SK-N-SH (cell line): ENCODE data around the gene TPCN2. TPM values are rescaled to one million over a fixed set of nuclear protein-coding genes. Genes with fewer than 3 reads are reported as not detected.

Experiments
- CTCF ChIA-PET: fragments of 300-600, 350-600 bp; formaldehyde crosslinking; extraction: SDS; loops from one replicate; lab custom pipeline; 2021; lab: Yijun Ruan, JAX
- POLR2A ChIA-PET: fragments of 350-600 bp; sonication (Branson Sonifier 250); formaldehyde crosslinking; extraction: SDS; loops from one replicate; lab custom pipeline; 2020; ENCODE audit warnings: antibody characterized with exemption, inconsistent platforms; lab: Yijun Ruan, JAX
- DNase-seq: peaks from one replicate; pipeline ENCODE4 v3.0.0; 2012
- H2AFZ ChIP-seq: fragments of 200-600 bp; sonication (generic); 2 replicates; pipeline ENCODE4 v1.8.1; 2016; ENCODE audit warnings: antibody characterized with exemption, mild to moderate bottlenecking, low read depth
- H3F3A ChIP-seq: fragments of 200-600 bp; sonication (generic); replicated peaks from 2 replicates; pipeline ENCODE3; 2016; ENCODE audit warnings: antibody characterized with exemption, mild to moderate bottlenecking; ENCODE audit not compliant: insufficient read depth
- H3K27ac ChIP-seq, 2 experiments: fragments of 200-500 bp in 1 of 2; fragments of 200-600 bp in 1 of 2; sonication (Bioruptor generic) in 1 of 2; sonication (generic), shearing (Covaris generic) in 1 of 2; 2 replicates each; pipeline versions ENCODE4 v1.5.1 to v1.6.1; 2014 to 2016; ENCODE audit warnings: low read depth in 2 of 2, inconsistent platforms in 1 of 2, low read length in 1 of 2, mild to moderate bottlenecking in 1 of 2, mixed read lengths in 1 of 2
- H3K27me3 ChIP-seq: fragments of 200-600 bp; sonication (generic), shearing (Covaris generic); 2 replicates; pipeline ENCODE4 v1.6.1; 2016; ENCODE audit warnings: mixed run types; ENCODE audit not compliant: insufficient read depth
- H3K36me3 ChIP-seq, 2 experiments: fragments of 200-500 bp in 1 of 2; fragments of 200-600 bp in 1 of 2; sonication (Bioruptor generic) in 1 of 2; sonication (generic) in 1 of 2; replicated peaks in 1 of 2; 2 replicates each; pipeline versions ENCODE3 to v1.5.1; 2014 to 2016; ENCODE audit warnings: low read length in 1 of 2, mild to moderate bottlenecking in 1 of 2; ENCODE audit not compliant: insufficient read depth in 2 of 2, control insufficient read depth in 1 of 2
- H3K4me1 ChIP-seq, 2 experiments: fragments of 200-500 bp in 1 of 2; fragments of 200-600 bp in 1 of 2; sonication (Bioruptor generic) in 1 of 2; sonication (generic), shearing (Covaris generic) in 1 of 2; 2 replicates each; pipeline versions ENCODE4 v1.5.1 to v1.6.1; 2014 to 2016; ENCODE audit warnings: low read depth in 1 of 2, low read length in 1 of 2, mixed run types in 1 of 2; ENCODE audit not compliant: insufficient read depth in 2 of 2, control insufficient read depth in 1 of 2
- H3K4me2 ChIP-seq: fragments of 200-600 bp; sonication (generic), shearing (Covaris generic); 2 replicates; pipeline ENCODE4 v1.6.1; 2017; ENCODE audit warnings: mixed run types
- H3K4me3 ChIP-seq, 2 experiments: fragments of 200-500 bp in 1 of 2; fragments of 200-600 bp in 1 of 2; sonication (Bioruptor generic) in 1 of 2; sonication (generic), shearing (Covaris generic) in 1 of 2; 2 replicates each; pipeline versions ENCODE4 v1.5.1 to v1.8.1; 2014 to 2016; ENCODE audit warnings: low read depth in 2 of 2, inconsistent platforms in 1 of 2, low read length in 1 of 2, mild to moderate bottlenecking in 1 of 2, mixed read lengths in 1 of 2, moderate library complexity in 1 of 2
- H3K79me2 ChIP-seq: fragments of 200-600 bp; sonication (generic); 2 replicates; pipeline ENCODE4 v1.8.1; 2017; ENCODE audit warnings: mild to moderate bottlenecking; ENCODE audit not compliant: insufficient read depth
- H3K9ac ChIP-seq: fragments of 200-600 bp; sonication (generic); 2 replicates; pipeline ENCODE4 v1.6.1; 2017; ENCODE audit warnings: mixed run types
- H3K9me2 ChIP-seq: fragments of 200-600 bp; sonication (generic); 2 replicates; pipeline ENCODE4 v1.6.1; 2017; ENCODE audit warnings: mixed run types
- H3K9me3 ChIP-seq: fragments of 200-600 bp; sonication (generic); 2 replicates; pipeline ENCODE4 v1.6.1; 2017; ENCODE audit warnings: mixed run types, mild to moderate bottlenecking, moderate library complexity
- H4K20me1 ChIP-seq: fragments of 200-600 bp; sonication (generic); 2 replicates; pipeline ENCODE4 v1.6.1; 2017; ENCODE audit warnings: mild to moderate bottlenecking, mixed run types; ENCODE audit not compliant: insufficient read depth
- CHD2 ChIP-seq: fragments of 150-350 bp; IDR thresholded peaks from 2 replicates; pipeline ENCODE4 v1.6.1; 2018; ENCODE audit warnings: low read length; ENCODE audit not compliant: partially characterized antibody
- CTCF ChIP-seq: fragments of 200-600 bp; sonication (generic); IDR thresholded peaks from 2 replicates; pipeline ENCODE4 v1.6.1; 2017; ENCODE audit warnings: antibody characterized with exemption, mild to moderate bottlenecking, moderate library complexity
- ELF1 ChIP-seq: IDR thresholded peaks from 2 replicates; pipeline ENCODE4 v1.4.0; 2012
- EP300 ChIP-seq, 2 experiments: IDR thresholded peaks; 2 replicates each; pipeline versions ENCODE4 v1.4.0 to v1.6.1; 2012; ENCODE audit warnings: borderline replicate concordance in 1 of 2, low read depth in 1 of 2, low read length in 1 of 2
- EZH2phosphoT487 ChIP-seq: fragments of 200-600 bp; sonication (generic); IDR thresholded peaks from 2 replicates; pipeline ENCODE4 v1.6.1; 2017; ENCODE audit warnings: low read depth, mixed run types, mild to moderate bottlenecking, antibody characterized with exemption, moderate library complexity, borderline replicate concordance
- FOXJ3 ChIP-seq: sonication (generic); formaldehyde crosslinking; IDR thresholded peaks from 2 replicates; pipeline ENCODE4 v1.5.1; 2020; ENCODE audit warnings: mild to moderate bottlenecking, missing genetic modification reagents
- GATA2 ChIP-seq: sonication (generic); formaldehyde crosslinking; IDR thresholded peaks from 2 replicates; pipeline ENCODE4 v1.5.0; 2020; ENCODE audit warnings: mild to moderate bottlenecking, missing genetic modification reagents
- JUND ChIP-seq: IDR thresholded peaks from 2 replicates; pipeline ENCODE4 v1.4.0; 2012
- MAX ChIP-seq: IDR thresholded peaks from 2 replicates; pipeline ENCODE4 v1.4.0; 2012; ENCODE audit warnings: low read depth
- MXI1 ChIP-seq: IDR thresholded peaks from 2 replicates; pipeline ENCODE4 v1.6.1; 2012; ENCODE audit warnings: mild to moderate bottlenecking, low read depth, low read length, improper control_type of control experiment
- NFIC ChIP-seq: IDR thresholded peaks from 2 replicates; pipeline ENCODE4 v1.4.0; 2012; ENCODE audit warnings: borderline replicate concordance
- POLR2AphosphoS5 ChIP-seq: IDR thresholded peaks from 2 replicates; pipeline ENCODE4 v1.6.1; 2012; ENCODE audit warnings: low read depth, low read length
- RCOR1 ChIP-seq: fragments of 150-350 bp; IDR thresholded peaks from 2 replicates; pipeline ENCODE4 v1.6.1; 2017; ENCODE audit warnings: antibody characterized with exemption, low read length
- REST ChIP-seq: IDR thresholded peaks from 2 replicates; pipeline ENCODE4 v1.6.1; 2012; ENCODE audit warnings: mild to moderate bottlenecking, low read depth, low read length, moderate library complexity
- RXRA ChIP-seq: IDR thresholded peaks from 2 replicates; pipeline ENCODE4 v1.4.0; 2012; ENCODE audit warnings: low read depth, mild to moderate bottlenecking, borderline replicate concordance
- SIN3A ChIP-seq: IDR thresholded peaks from 2 replicates; pipeline ENCODE4 v1.6.1; 2012; ENCODE audit warnings: low read depth, mild to moderate bottlenecking, low read length, moderate library complexity, borderline replicate concordance
- SMC3 ChIP-seq: IDR thresholded peaks from 2 replicates; pipeline ENCODE4 v1.6.1; 2012; ENCODE audit warnings: low read depth, low read length, improper control_type of control experiment
- TAF1 ChIP-seq: IDR thresholded peaks from 2 replicates; pipeline ENCODE4 v1.6.1; 2012; ENCODE audit warnings: low read depth, mild to moderate bottlenecking, low read length, moderate library complexity, borderline replicate concordance
- TCF12 ChIP-seq: IDR thresholded peaks from 2 replicates; pipeline ENCODE4 v1.4.0; 2012
- TEAD4 ChIP-seq: IDR thresholded peaks from 2 replicates; pipeline ENCODE4 v1.4.0; 2012; ENCODE audit warnings: mild to moderate bottlenecking, borderline replicate concordance; ENCODE audit not compliant: insufficient read depth
- YY1 ChIP-seq: IDR thresholded peaks from 2 replicates; pipeline ENCODE4 v1.4.0; 2012; ENCODE audit warnings: low read depth, mild to moderate bottlenecking
- ZBTB33 ChIP-seq: IDR thresholded peaks from 2 replicates; pipeline ENCODE4 v1.4.0; 2012; ENCODE audit warnings: low read depth, borderline replicate concordance
- WGBS: methylation state at CpG from one replicate; pipeline ENCODE4 v1.1.6; 2017; ENCODE audit warnings: low lambda C conversion rate; 5-methylcytosine and 5-hydroxymethylcytosine counted together
- polyA plus RNA-seq, 3 experiments: library from polyadenylated mRNA; depleted of rRNA; stranded (reverse); fragments of >200 nt; gene quantifications; 2 replicates each; pipeline ENCODE4 v1.2.3, GENCODE V29; 2012

The TPCN2 gene
- polyA plus RNA-seq, 1 of the 3 experiments (the other 2 are of a cell fraction): 8.7 TPM

GRCh38 chr11:69141742-69142141 lies 93.0 kb downstream of the TPCN2 start:
- H3K27ac ChIP-seq: no peak overlapping the region
- H4K20me1 ChIP-seq: no peaks in the 10 kb centered on the region
- H3F3A ChIP-seq: no peaks in the 10 kb centered on the region
- no peaks in the 10 kb centered on the region for H3K9me2 ChIP-seq
- H3K36me3 ChIP-seq: no peaks in the 10 kb centered on the region
- no peak overlapping the region for H3K4me2 ChIP-seq
- DNase-seq: no peak
- peaks cover 2% of the 10 kb centered on the region; the same call in 1 of the 2 replicates for H3K9me3 ChIP-seq
- H3K27me3 ChIP-seq: no peaks in the 10 kb centered on the region
- ChIA-PET CTCF (interaction anchor here (1.2 kb wide), 1 partner anchor 10 kb away, joined by 6 read pairs; no protein-coding TSS in a partner anchor), POLR2A (no interaction called here)
- H3K9ac ChIP-seq: no peak overlapping the region
- TF ChIP-seq JUND (no peak), REST (no peak), ELF1 (no peak), RXRA (no peak), SIN3A (no peak), GATA2 (CRISPR knock-in tag) (no peak), FOXJ3 (CRISPR knock-in tag) (no peak), SMC3 (no peak), CTCF (no peak), TEAD4 (no peak), CHD2 (no peak), POLR2AphosphoS5 (no peak), RCOR1 (no peak), TCF12 (no peak)
- WGBS: 73% methylated on average over 8 of the region's 8 CpGs
- no peak overlapping the region for H3K4me3 ChIP-seq
- H3K79me2 ChIP-seq: no peaks in the 10 kb centered on the region
- no peak overlapping the region for H2AFZ ChIP-seq
- no peaks in the 10 kb centered on the region for H3K4me1 ChIP-seq

- Histone ChIP-seq H3K36me3 (no peaks in the 10 kb centered on the region), H3K9me3 (peaks cover 4% of the 10 kb centered on the region; the same call in 1 of the 2 replicates), H3K9ac (no peak overlapping the region), H2AFZ (no peak overlapping the region), H3K27me3 (no peaks in the 10 kb centered on the region), H3K9me2 (no peaks in the 10 kb centered on the region), H3K79me2 (no peaks in the 10 kb centered on the region), H3K4me1 (no peaks in the 10 kb centered on the region), H4K20me1 (no peaks in the 10 kb centered on the region), H3K4me2 (no peak overlapping the region), H3F3A (no peaks in the 10 kb centered on the region), H3K4me3 (no peak overlapping the region), H3K27ac (no peak overlapping the region)
- ChIA-PET POLR2A (no interaction called here), CTCF (interaction anchor here (0.6 to 1.2 kb wide), 3 partner anchors 11 to 489 kb away, joined by 3 to 6 read pairs (median 3); no protein-coding TSS in a partner anchor)
- no peak for DNase-seq
- 91% methylated on average over 2 of the region's 2 CpGs for WGBS
- TF ChIP-seq EZH2phosphoT487 (no peak), SMC3 (no peak), MAX (no peak), YY1 (no peak), TEAD4 (no peak), MXI1 (no peak), CHD2 (no peak), EP300 (IDR thresholded peaks at IDR 0.05; ENCODE audit: borderline replicate concordance in 1 of 2, low read depth in 1 of 2, low read length in 1 of 2) (no peak), ZBTB33 (no peak), JUND (no peak), NFIC (no peak), GATA2 (CRISPR knock-in tag) (no peak), TAF1 (no peak), ELF1 (no peak)
Observed at GRCh38 chr11:69142895-69143294, 94.2 kb downstream of the TPCN2 start.
